GM12878 (cell line): Measurements from ENCODE around the gene FOXD2. TPM values are rescaled to one million over a fixed set of nuclear protein-coding genes. Genes with fewer than 3 reads are reported as not detected.

ENCODE experiments used
- ATAC-seq: fragments of 200-7000 bp; cut with Tn5 transposase; 3 replicates; pipeline ENCODE4 v1.9.1; 2020; ENCODE audit warnings: mild to moderate bottlenecking, moderate library complexity
- BruUV-seq: library from RNA; stranded (reverse); fragments of 400-500 nt; replicated peaks from 2 replicates; lab custom pipeline; 2021; lab: Mats Ljungman, UMichigan
- CTCF ChIA-PET: fragments of 300-600 bp; sonication (Branson Sonifier 250); formaldehyde crosslinking; extraction: SDS; loops from one replicate; lab custom pipeline; 2021; ENCODE audit warnings: inconsistent platforms; lab: Yijun Ruan, JAX
- POLR2A ChIA-PET: fragments of 350-600 bp; formaldehyde crosslinking; extraction: SDS; loops from one replicate; lab custom pipeline; 2021; ENCODE audit warnings: inconsistent platforms; lab: Charles Lee
- RAD21 ChIA-PET: fragments of 300-600 bp; sonication (Branson Sonifier 250); formaldehyde crosslinking; loops from one replicate; lab custom pipeline; 2023; ENCODE audit warnings: antibody characterized with exemption; ENCODE audit not compliant: unreplicated experiment; lab: Charles Lee
- SMC1A ChIA-PET: fragments of 300-600 bp; sonication (Branson Sonifier 250); formaldehyde crosslinking; loops from one replicate; lab custom pipeline; 2023; ENCODE audit not compliant: unreplicated experiment, uncharacterized antibody; lab: Charles Lee
- DNase-seq: peaks from one replicate; pipeline ENCODE4 v3.0.0-alpha.2; 2011; ENCODE audit warnings: low read depth, low spot score
- FAIRE-seq: peaks from 3 replicates; lab custom pipeline; 2011; peaks lifted over from hg19 to GRCh38; lab: Jason Lieb, UNC
- H2AFZ ChIP-seq: 2 replicates; pipeline ENCODE4 v1.6.0; 2011; ENCODE audit warnings: low read depth, low read length, control low read depth; ENCODE audit not compliant: control insufficient read depth
- H3K27ac ChIP-seq: 2 replicates; pipeline ENCODE4 v1.5.1; 2011; ENCODE audit warnings: control low read depth; ENCODE audit not compliant: control insufficient read depth, insufficient read depth
- H3K27me3 ChIP-seq, 2 experiments: replicated peaks in 1 of 2; 2 replicates each; pipeline versions ENCODE4 v1.6.0 to v1.6.1; 2011; ENCODE audit warnings: low read length in 1 of 2; ENCODE audit not compliant: control insufficient read depth in 2 of 2, insufficient read depth in 2 of 2
- H3K36me3 ChIP-seq, 2 experiments: 2 replicates each; pipeline ENCODE4 v1.5.1; 2011; ENCODE audit warnings: low read length in 1 of 2; ENCODE audit not compliant: control insufficient read depth in 2 of 2, insufficient read depth in 2 of 2
- H3K4me1 ChIP-seq: 2 replicates; pipeline ENCODE4 v1.6.1; 2011; ENCODE audit warnings: mild to moderate bottlenecking, low read length, moderate library complexity, mixed read lengths; ENCODE audit not compliant: control insufficient read depth, insufficient read depth
- H3K4me2 ChIP-seq: 2 replicates; pipeline ENCODE4 v1.6.0; 2011; ENCODE audit warnings: control low read depth; ENCODE audit not compliant: control insufficient read depth, insufficient read depth
- H3K4me3 ChIP-seq: fragments of 200-600 bp; sonication (generic); 2 replicates; pipeline ENCODE4 v1.5.1; 2016
- H3K79me2 ChIP-seq: 2 replicates; pipeline ENCODE4 v1.6.0; 2011; ENCODE audit warnings: low read length; ENCODE audit not compliant: control insufficient read depth, insufficient read depth
- H3K9ac ChIP-seq: 2 replicates; pipeline ENCODE4 v1.8.0; 2011; ENCODE audit warnings: low read length, control low read depth, mixed read lengths; ENCODE audit not compliant: control insufficient read depth, insufficient read depth
- H3K9me3 ChIP-seq: replicated peaks from 3 replicates; pipeline ENCODE4 v1.5.1; 2011; ENCODE audit warnings: mild to moderate bottlenecking, low read length; ENCODE audit not compliant: control insufficient read depth, insufficient read depth
- H4K20me1 ChIP-seq: 2 replicates; pipeline ENCODE4 v1.6.0; 2011; ENCODE audit not compliant: control insufficient read depth, insufficient read depth
- EED ChIP-seq: sonication (generic); IDR thresholded peaks from 2 replicates; pipeline ENCODE4 v1.6.1; 2016; ENCODE audit warnings: antibody characterized with exemption, low read depth
- GATAD2B ChIP-seq: fragments of 450-650 bp; conservative IDR thresholded peaks from 2 replicates; pipeline ENCODE4 v1.6.1; 2017; ENCODE audit warnings: low read depth, mild to moderate bottlenecking, moderate library complexity
- IRF4 ChIP-seq: IDR thresholded peaks from 2 replicates; pipeline ENCODE4 v1.6.1; 2011; ENCODE audit warnings: low read depth, low read length
- KAT2A ChIP-seq: conservative IDR thresholded peaks from 2 replicates; pipeline ENCODE4 v1.6.1; 2011; ENCODE audit warnings: low read depth, low read length; ENCODE audit not compliant: control insufficient read depth
- NFIC ChIP-seq: IDR thresholded peaks from 2 replicates; pipeline ENCODE4 v1.6.1; 2012; ENCODE audit warnings: low read depth, mild to moderate bottlenecking, inconsistent platforms, low read length, moderate library complexity
- NR2C1 ChIP-seq: fragments of 450-650 bp; IDR thresholded peaks from 2 replicates; pipeline ENCODE4 v1.6.1; 2017; ENCODE audit warnings: antibody characterized with exemption, mild to moderate bottlenecking, moderate library complexity
- RAD21 ChIP-seq: IDR thresholded peaks from 2 replicates; pipeline ENCODE4 v1.6.1; 2011; ENCODE audit warnings: mild to moderate bottlenecking, low read depth, low read length, moderate library complexity; ENCODE audit not compliant: insufficient read depth
- SUPT20H ChIP-seq: IDR thresholded peaks from 2 replicates; pipeline ENCODE4 v1.6.1; 2011; ENCODE audit warnings: low read depth, mild to moderate bottlenecking, low read length, moderate library complexity, borderline replicate concordance; ENCODE audit not compliant: control insufficient read depth
- YY1 ChIP-seq: IDR thresholded peaks from 2 replicates; pipeline ENCODE4 v1.6.1; 2011; ENCODE audit warnings: low read depth, mild to moderate bottlenecking, low read length
- ZBED1 ChIP-seq: IDR thresholded peaks from 2 replicates; pipeline ENCODE4 v1.6.1; 2016; ENCODE audit warnings: borderline replicate concordance
- ZNF274 ChIP-seq: IDR thresholded peaks from one replicate; pipeline ENCODE4 v1.8.0; 2011; ENCODE audit not compliant: insufficient read length, insufficient read depth
- WGBS: methylation state at CpG from one replicate; pipeline ENCODE4 v1.1.6; 2016; ENCODE audit warnings: low lambda C conversion rate; ENCODE audit not compliant: insufficient replicate concordance, insufficient coverage; ENCODE audit errors: missing lambda C conversion rate; 5-methylcytosine and 5-hydroxymethylcytosine counted together
- in situ Hi-C: fragments of 300-500 bp; cut with MboI; formaldehyde crosslinking; loops from 9 replicates; pipeline ENCODE4 v1.14.3; 2018; ENCODE audit warnings: mixed read lengths
- intact Hi-C: fragments of 100-400 bp; cut with micrococcal nuclease; formaldehyde crosslinking; loops from one replicate; pipeline ENCODE4 v1.14.2; 2022; ENCODE audit not compliant: unreplicated experiment
- polyA plus RNA-seq, 11 experiments: library from polyadenylated mRNA; depleted of rRNA in 4 of 11; unstranded in 6 of 11; stranded (reverse) in 5 of 11; fragments of >200 nt; fragmentation: Nextera tagmentation in 4 of 11; fragmentation: Illumina TruSeq in 1 of 11; extraction: Ambion mirVana in 4 of 11; extraction: Trizol in 1 of 11; gene quantifications; 1 replicate in 1 of 11; 2 replicates in 10 of 11; pipeline versions ENCODE4 v1.2.1 to v1.2.3, GENCODE V29; 2011 to 2016; ENCODE audit warnings: inconsistent platforms in 2 of 11, missing spikeins in 2 of 11, low read depth in 1 of 11
- total RNA-seq, 4 experiments: library from RNA; depleted of rRNA in 3 of 4; stranded (reverse); fragments of >200 nt in 3 of 4; fragmentation: Illumina TruSeq in 1 of 4; extraction: Trizol in 1 of 4; gene quantifications; 2 replicates each; pipeline versions ENCODE4 v1.2.1 to v1.2.3, GENCODE V29; 2013 to 2021
- TF ChIP-seq, protein P1 (sequence below): fragments of 450-650 bp; IDR thresholded peaks from 2 replicates; pipeline ENCODE4 v1.6.1; 2018; ENCODE audit warnings: borderline replicate concordance, mild to moderate bottlenecking; ENCODE audit not compliant: partially characterized antibody
- TF ChIP-seq, protein P2 (sequence below): fragments of 450-650 bp; IDR thresholded peaks from 2 replicates; pipeline ENCODE4 v1.6.1; 2017; ENCODE audit warnings: mild to moderate bottlenecking, low read depth, inconsistent platforms; ENCODE audit not compliant: poor library complexity, severe bottlenecking

FOXD2 gene
- total and polyA plus RNA-seq, 10 of the 15 experiments (the other 5 are each of a cell fraction or from before 2014, with no cell fraction given) = under 0.01 to 0.27 (median 0.04) TPM; not detected in 1

DNA sequence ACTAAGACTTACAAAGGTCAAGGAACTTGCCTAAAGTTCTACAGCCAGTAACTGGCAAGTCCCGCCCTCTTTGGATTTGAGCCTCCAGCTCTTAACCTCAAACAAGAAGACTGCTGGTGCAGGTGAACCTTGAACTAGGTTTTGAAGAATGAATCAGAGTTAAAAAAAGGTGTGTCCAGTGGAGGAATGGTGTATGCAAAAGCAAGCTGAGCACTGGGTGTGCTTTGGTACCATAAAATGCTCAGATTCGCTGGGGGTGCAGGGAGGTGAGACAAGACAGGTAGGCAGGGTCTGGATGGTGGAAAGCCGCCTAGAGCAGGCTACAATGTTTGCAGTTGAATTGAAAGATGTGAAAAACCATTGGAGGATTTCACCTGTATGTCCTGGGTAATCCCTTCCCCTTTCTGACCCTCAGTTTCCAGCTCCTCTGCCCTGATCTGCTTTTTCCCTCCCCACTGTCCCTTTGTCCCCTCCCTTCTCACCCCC lies 39.8 kb downstream of the FOXD2 start:
- TF ChIP-seq YY1 = no peak
- TF ChIP-seq NR2C1 = no peak
- TF ChIP-seq, protein P1, sequence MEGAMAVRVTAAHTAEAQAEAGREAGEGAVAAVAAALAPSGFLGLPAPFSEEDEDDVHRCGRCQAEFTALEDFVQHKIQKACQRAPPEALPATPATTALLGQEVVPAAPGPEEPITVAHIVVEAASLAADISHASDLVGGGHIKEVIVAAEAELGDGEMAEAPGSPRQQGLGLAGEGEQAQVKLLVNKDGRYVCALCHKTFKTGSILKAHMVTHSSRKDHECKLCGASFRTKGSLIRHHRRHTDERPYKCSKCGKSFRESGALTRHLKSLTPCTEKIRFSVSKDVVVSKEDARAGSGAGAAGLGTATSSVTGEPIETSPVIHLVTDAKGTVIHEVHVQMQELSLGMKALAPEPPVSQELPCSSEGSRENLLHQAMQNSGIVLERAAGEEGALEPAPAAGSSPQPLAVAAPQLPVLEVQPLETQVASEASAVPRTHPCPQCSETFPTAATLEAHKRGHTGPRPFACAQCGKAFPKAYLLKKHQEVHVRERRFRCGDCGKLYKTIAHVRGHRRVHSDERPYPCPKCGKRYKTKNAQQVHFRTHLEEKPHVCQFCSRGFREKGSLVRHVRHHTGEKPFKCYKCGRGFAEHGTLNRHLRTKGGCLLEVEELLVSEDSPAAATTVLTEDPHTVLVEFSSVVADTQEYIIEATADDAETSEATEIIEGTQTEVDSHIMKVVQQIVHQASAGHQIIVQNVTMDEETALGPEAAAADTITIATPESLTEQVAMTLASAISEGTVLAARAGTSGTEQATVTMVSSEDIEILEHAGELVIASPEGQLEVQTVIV = no peak
- TF ChIP-seq GATAD2B = no peak
- TF ChIP-seq RAD21 = no peak
- no peak for TF ChIP-seq ZNF274
- no peak for TF ChIP-seq ZBED1
- no peak for TF ChIP-seq SUPT20H
- TF ChIP-seq KAT2A = no peak
- TF ChIP-seq, protein P2, sequence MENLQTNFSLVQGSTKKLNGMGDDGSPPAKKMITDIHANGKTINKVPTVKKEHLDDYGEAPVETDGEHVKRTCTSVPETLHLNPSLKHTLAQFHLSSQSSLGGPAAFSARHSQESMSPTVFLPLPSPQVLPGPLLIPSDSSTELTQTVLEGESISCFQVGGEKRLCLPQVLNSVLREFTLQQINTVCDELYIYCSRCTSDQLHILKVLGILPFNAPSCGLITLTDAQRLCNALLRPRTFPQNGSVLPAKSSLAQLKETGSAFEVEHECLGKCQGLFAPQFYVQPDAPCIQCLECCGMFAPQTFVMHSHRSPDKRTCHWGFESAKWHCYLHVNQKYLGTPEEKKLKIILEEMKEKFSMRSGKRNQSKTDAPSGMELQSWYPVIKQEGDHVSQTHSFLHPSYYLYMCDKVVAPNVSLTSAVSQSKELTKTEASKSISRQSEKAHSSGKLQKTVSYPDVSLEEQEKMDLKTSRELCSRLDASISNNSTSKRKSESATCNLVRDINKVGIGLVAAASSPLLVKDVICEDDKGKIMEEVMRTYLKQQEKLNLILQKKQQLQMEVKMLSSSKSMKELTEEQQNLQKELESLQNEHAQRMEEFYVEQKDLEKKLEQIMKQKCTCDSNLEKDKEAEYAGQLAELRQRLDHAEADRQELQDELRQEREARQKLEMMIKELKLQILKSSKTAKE = no peak
- TF ChIP-seq NFIC = no peak
- TF ChIP-seq EED = no peak
- TF ChIP-seq IRF4 = no peak
- H3K4me2 ChIP-seq = no peak overlapping the region
- ChIA-PET SMC1A (no interaction called here), CTCF (no interaction called here), POLR2A (no interaction called here), RAD21 (no interaction called here)
- H4K20me1 ChIP-seq = no peaks in the 10 kb centered on the region
- no peaks in the 10 kb centered on the region for H3K9me3 ChIP-seq
- H3K4me3 ChIP-seq = no peak overlapping the region
- no peak overlapping the region for H3K27ac ChIP-seq
- in situ Hi-C loops = no loop called here
- no peak for DNase-seq
- no peak for FAIRE-seq
- 5% methylated on average over 3 of the region's 3 CpGs for WGBS
- no peaks in the 10 kb centered on the region for H3K79me2 ChIP-seq
- no peaks in the 10 kb centered on the region; a peak in 1 of 4 replicates for H3K27me3 ChIP-seq
- no peak overlapping the region for H3K9ac ChIP-seq
- H2AFZ ChIP-seq = no peak overlapping the region
- ATAC-seq = no peak
- no TSS peak for BruUV-seq
- no peaks in the 10 kb centered on the region for H3K4me1 ChIP-seq
- H3K36me3 ChIP-seq = no peaks in the 10 kb centered on the region
- intact Hi-C loops = no loop called here
